ENCODE measurements around the gene AHNAK2. TPM values are rescaled to one million over a fixed set of nuclear protein-coding genes. Genes with fewer than 3 reads are reported as not detected.
"Not testable (repeated sequence)": the region's sequence is repeated elsewhere in the genome, so short reads cannot be mapped to it uniquely, and the experiment has no call there.

AHNAK2 gene
- total RNA-seq, 1 donor from 2014 or later, result 5.5 TPM

DNA sequence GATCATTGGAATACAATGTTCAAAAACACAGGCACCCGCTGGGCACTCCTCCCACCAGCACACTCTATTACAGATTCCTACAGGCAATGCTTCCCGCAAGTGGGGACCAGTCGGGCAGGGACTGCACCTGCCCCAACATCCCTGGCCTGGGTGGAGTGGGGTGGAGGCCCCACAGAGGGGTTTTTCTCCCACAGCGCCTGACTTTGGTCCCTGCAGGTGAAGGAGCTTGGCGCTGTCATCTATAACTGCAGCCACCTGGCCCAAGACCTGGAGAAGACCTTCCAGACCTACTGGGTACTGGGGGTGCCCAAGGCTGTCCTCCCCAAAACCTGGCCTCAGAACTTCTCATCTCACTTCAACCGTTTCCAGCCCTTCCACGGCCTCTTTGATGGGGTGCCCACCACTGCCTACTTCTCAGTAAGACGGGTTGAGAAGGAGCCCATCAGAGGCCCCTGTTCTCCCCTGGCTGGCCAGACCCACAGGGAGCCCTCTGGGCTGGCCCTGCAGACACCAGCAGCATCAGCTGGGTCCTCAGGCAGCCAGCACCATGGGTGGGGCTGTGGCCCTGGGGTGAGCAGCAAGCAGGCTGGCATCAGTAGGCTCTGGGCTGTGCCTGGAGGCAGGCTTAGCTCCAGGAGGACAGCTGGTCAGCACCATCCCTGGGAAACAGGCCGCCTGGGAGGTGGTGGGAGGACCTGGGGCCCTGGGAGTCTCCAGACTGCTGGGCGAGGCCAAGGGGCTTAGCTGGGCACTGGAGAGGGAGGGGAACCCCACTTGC lies 47.5 kb downstream of the AHNAK2 start:
- ATAC-seq (no peak), DNase-seq (ENCODE audit: low spot score) (peak; percentile 35)

DNA sequence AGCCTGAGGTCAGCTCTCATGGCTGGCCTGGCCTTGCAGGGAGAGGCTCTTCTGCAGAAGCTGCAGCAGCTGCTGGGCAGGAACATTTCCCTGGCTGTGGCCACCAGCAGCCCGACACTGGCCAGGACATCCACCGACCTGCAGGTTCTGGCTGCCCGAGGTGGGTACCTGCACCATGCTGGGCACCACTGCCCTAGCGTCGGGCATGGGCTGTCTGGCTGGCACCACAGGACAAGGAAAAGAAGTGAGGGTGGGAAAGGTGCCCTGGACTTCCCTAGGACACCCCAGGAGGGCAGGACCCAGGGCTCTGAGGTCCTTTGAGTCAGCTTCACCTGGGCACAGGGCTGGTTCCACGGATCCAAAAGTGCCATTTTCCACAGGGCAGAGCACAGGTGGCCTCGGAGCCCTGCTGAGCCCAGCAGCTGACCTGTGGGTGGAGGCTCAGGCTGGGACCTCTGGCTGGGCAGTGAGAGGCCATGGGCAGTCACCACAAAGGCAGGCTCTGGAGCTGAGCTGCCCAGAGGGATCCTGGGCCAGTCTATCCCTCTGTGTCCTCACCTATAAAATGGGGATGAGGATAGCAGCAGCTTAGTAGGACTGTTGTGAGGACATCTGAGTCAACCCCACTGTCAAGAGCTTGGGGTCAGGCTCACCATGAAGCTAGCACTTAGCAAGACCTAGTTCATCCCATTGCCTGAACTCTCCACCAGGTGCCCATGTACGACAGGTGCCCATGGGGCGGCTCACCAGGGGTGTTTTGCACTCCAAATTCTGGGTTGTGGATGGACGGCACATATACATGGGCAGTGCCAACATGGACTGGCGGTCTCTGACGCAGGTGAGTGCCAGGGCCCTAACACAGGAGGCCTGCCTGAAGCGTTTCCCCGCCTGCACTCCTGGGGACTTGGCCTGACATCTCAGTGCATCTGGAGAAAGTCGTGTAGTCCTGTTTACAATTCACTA lies 48.6 kb downstream of the AHNAK2 start:
- ATAC-seq, result no peak

DNA sequence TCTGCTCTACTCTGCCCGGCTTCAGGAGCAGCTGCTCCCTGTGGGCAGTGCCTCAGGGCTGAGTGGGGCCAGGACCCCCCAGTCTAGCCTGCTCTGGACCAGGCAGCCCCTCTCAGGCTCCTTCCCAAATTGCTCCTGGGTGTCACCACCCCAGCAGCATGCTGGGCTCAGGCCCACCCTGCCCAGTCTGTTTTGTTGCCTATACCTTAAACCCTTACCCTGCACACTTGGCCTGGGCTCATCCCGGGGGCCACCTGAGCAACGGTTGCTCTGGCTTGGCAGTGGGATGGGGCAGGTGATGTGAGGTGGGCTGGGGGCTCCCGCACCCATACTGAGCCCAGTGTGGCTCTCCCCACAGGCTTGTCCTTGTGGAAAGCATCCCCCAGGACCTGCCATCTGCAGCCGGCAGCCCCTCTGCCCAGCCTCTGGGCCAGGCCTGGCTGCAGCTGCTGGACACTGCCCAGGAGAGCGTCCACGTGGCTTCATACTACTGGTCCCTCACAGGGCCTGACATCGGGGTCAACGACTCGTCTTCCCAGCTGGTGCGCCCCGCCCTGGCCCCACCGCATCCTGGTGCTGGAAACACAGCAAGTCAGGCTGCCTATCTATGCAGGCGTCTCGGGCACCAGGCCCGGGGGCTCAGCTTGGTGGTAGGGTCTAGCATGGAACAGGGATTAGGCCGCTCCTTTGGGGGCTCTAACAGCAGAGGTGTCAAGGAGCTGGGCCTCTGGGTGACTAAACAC lies 49.6 kb downstream of the AHNAK2 start:
- ATAC-seq (no peak), DNase-seq (ENCODE audit: low spot score) (peak; percentile 42)

More for the DNA sequence above, 48.6 kb downstream of the AHNAK2 start:
- DNase-seq (ENCODE audit: low spot score), result peak; percentile 39

DNA sequence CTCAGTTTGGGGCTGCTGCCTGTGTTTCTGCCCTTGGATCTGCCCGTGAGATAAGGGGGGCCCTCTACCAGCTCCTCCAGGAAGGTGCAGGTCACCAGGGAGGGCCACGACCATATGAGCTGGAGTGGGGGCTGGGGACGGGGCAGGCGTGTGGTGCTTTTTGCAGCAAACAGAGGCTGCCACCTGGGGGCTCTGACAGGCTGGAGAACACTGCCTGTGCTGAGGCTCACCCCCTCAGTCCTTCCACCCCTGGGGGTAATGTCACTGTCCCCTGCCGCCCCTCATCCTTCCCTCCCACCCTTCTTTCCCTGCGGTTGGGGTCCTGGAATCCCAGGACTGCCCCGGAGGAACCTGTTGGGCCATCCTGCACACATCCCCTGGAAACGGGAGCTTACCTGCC lies 50.3 kb downstream of the AHNAK2 start:
- ATAC-seq (no peak), DNase-seq (ENCODE audit: low spot score) (peak; percentile 21)

DNA sequence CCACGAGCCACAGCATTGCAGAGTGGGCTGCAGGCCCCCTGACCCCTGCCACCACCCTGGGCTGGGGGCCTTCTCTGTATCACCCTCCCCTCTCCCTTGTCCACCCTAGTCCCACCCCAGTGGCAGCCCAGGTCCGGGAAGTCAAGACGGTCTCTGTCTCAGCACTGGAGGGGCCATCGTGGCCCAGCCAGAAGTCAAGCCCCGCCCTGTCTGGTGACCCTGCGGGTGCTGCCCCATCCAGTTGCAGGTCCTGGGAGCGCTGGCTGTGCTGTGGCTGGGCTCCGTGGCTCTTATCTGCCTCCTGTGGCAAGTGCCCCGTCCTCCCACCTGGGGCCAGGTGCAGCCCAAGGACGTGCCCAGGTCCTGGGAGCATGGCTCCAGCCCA lies 50.8 kb downstream of the AHNAK2 start:
- no peak for ATAC-seq
- DNase-seq (ENCODE audit: low spot score), result peak; percentile 43

DNA sequence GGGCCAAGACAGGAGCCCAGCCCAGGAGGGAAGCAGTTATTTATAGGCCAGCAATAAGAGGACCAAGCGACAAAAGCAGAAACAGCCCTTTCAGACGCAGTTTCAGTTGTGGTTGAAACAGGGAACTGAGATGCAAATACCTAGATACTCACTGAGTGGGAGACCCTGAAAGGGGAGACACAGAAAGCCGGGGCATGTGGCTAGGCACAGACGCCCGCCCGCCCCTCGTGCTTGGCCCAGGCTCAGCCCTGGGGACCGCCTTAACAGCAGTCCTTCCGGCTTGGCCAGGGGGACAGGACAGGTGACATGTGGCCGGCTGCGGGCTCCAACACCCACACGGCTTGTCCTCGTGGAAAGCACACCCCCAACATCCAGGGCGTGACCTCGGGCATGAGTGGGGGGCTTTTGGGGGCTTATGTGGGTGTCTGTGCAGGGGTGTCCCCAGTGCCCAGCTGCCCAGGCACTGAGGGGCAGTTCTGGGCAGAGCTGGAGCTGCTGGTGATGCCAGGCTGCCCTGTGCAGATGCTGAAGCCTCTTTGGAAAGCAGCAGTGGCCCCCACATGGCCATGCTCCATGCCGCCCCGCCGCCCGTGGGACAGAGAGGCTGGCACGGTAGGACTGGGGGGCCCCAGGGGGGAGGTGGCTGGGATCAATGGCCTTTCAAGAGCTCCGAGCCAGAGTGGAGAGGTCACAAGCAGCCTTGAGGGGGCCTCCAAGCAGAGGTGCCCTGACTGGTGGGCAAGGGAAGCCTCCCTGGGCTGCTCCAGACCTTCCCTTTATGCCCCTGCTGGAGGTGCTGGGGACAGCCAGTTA lies 51.3 kb downstream of the AHNAK2 start:
- DNase-seq (ENCODE audit: low spot score), result peak; percentile 30
- ATAC-seq, result no peak

GRCh38 chr14:104925855-104926609 lies 52.1 kb downstream of the AHNAK2 start:
- ATAC-seq, result no peak
- DNase-seq (ENCODE audit: low spot score), result peak; percentile 35

DNA sequence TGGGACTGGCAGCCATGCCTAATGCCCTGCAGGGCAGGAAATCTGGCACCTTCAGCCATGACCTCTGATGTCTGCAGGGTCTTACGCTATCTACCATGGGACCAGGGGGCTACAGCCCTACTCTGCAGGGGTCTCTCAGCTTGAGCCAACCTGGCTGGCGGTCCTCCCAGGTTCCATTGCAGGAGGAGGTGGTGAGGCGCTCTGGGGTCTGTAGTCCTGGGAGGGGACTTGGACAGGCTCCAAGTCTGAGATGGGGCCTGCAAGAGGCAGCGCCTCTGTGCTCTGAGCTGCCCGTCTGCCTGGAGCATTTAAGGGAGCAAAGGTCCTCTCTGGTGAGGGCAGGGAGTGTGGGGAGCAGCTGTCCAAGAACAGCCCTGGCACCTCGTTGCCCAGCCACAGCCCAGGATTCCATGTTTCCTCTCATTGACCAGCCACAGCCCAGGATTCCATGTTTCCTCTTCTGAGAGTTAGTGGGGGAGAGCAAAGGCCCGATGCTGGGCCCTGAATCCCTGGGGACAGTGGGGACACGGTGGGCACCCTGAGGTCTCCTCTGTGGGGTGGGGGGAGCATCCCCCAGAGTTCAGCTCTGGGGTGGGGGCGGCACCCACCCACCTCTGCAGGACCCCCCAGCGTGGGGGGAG lies 52.8 kb downstream of the AHNAK2 start:
- DNase-seq (ENCODE audit: low spot score), result peak; percentile 36
- ATAC-seq, result no peak

GRCh38 chr14:104924421-104925213 lies 53.6 kb downstream of the AHNAK2 start, which contains the start of gene PLD4:
PLD4 (plus strand) TSS chr14:104924879; CDS start chr14:104927141, 2,262 bp downstream.
- DNase-seq (ENCODE audit: low spot score), result no peak
- no peak for ATAC-seq

- DNase-seq (ENCODE audit: low spot score), result no peak
- no peak for ATAC-seq
Measured at GRCh38 chr14:104923640-104924420, 54.3 kb downstream of the AHNAK2 start.

GRCh38 chr14:104919993-104920315 lies 58.2 kb downstream of the AHNAK2 start:
- ATAC-seq, result no peak

DNA sequence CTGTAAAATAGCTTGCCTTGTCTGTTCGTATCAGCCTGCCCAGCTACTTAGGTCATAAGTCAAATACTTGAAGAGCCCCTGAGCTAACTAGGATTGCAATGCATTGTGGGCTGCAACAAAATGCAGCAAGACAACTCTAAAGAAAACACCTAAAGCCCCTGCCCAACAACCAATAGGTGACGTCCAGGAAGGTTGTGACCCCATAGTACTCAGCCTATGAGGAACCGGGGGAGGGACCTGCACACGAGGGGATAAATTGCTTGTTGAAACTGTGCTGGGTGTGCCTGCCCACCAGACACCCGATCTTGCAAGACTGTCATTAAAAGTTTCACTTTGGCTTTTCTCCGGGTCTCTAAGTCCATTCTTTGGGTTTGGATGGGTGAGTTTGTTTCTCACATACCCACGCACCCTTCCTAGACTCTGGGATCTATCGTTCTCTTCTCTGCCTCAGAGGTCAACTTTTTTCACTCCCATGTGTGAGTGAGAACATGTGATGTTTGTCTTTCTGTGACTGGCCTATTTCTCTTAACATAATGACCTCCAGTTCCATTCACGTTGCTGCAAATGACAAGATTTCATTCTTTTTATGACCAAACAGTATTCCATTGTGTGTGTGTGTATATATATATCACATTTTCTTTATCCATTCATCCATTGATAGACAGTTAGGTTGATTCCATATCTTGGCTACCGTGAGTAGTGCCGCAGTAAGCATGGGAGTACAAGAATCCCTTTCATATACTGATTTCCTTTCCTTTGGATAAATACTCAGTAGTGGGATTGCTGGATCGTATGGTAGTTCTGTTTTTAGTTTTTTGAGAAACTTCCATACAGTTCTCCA lies 58.8 kb downstream of the AHNAK2 start:
- not testable (repeated sequence) for DNase-seq (ENCODE audit: low spot score); ATAC-seq

More at GRCh38 chr14:104919993-104920315, 58.2 kb downstream of the AHNAK2 start:
- no peak for DNase-seq (ENCODE audit: low spot score)

- ATAC-seq, result no peak
- no peak for DNase-seq (ENCODE audit: low spot score)
Measured at GRCh38 chr14:104917993-104918392, 60.2 kb downstream of the AHNAK2 start.

GRCh38 chr14:104917116-104917515 lies 61.1 kb downstream of the AHNAK2 start:
- no peak for DNase-seq (ENCODE audit: low spot score)
- no peak for ATAC-seq

DNA sequence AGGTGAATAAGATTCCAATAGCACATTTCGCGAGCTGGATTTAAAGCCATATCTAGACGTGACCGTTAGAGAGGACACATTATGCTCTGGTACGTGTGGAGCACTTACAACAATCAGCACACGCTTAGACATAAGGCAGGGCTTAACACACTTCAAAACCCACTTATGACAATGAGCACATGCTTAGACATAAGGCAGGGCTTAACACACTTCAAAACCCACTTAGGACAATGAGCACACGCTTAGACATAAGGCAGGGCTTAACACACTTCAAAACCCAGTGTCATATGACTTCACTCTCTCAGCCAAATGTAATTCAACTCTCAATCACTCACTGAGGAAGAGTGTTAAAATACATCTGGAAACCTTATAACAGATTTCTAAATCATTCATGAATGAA lies 64.7 kb downstream of the AHNAK2 start:
- ATAC-seq, result no peak
- no peak for DNase-seq (ENCODE audit: low spot score)

GRCh38 chr14:104912053-104912452 lies 66.1 kb downstream of the AHNAK2 start:
- DNase-seq (ENCODE audit: low spot score), result no peak
- no peak for ATAC-seq
